ENCODE results near the gene ZNF425. TPM values are rescaled to one million over a fixed set of nuclear protein-coding genes. Genes with fewer than 3 reads are reported as not detected.
A peak's percentile ranks its signal among the peaks of the same experiment; 100 is the strongest.

The ZNF425 gene
- total RNA-seq, 2 experiments from 2014 or later = 0.57 TPM

DNA sequence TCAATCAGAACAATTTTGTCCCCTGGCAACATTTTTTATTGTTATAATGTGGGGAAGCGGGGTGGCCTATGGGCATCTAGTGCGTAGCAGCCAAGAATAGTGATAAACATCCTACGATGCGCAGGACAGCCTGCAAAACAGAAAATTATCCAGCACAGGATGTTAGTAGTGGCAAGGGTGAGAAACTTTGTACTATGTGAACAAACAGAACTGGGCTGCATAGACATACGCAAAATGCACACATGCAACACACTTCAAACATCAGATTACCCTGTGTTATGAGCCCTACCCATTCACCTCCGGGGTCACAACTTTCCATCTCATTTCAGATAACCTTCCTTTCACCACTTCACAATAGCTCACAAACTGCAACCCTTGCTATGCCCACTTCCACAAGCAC, 38.7 kb downstream of the ZNF425 start:
- no peak for DNase-seq
- CTCF ChIA-PET = interaction anchor here (1.3 to 2.4 kb wide), 3 partner anchors 21 to 82 kb away, joined by 4 to 11 read pairs (median 4); no protein-coding TSS in a partner anchor
- intact Hi-C loops (cut with micrococcal nuclease) = no loop called here

DNA sequence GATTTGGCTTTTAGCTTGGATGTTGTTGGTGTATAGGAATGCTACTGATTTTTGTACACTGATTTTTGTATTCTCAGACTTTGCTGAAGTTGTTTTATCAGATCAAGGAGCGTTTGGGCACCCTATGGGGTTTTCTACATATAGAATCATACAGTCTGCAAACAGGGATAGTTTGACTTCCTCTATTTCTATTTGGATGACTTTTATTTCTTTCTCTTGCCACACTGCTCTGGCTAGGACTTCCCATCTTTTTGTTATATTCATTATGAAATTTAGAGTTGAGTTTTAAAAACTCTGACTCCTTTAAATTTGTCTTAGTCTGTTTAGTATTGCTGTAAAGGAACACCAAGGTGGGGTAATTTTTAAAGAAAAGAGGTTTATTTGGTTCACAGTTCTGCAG, 40.3 kb downstream of the ZNF425 start:
- Mint-ChIP-seq H3K9me3 (peaks cover 11% of the 10 kb centered on the region), H3K36me3 (ENCODE audit: low read depth) (peaks cover 14% of the 10 kb centered on the region), H3K4me1 (ENCODE audit: low read depth) (peaks cover 19% of the 10 kb centered on the region), H3K27me3 (ENCODE audit: low read depth) (no peaks in the 10 kb centered on the region), H3K27ac (no peak overlapping the region), H3K4me3 (no peak overlapping the region)
- intact Hi-C loops (cut with micrococcal nuclease) = no loop called here
- CTCF ChIA-PET = interaction anchor here (0.9 to 1.1 kb wide), 2 partner anchors 20 to 77 kb away, joined by 3 to 5 read pairs; no protein-coding TSS in a partner anchor
- no peak for DNase-seq

More for the DNA sequence above, 38.7 kb downstream of the ZNF425 start:
- H3K27me3 Mint-ChIP-seq (ENCODE audit: low read depth) = no peaks in the 10 kb centered on the region
- H3K9me3 Mint-ChIP-seq = peaks cover 11% of the 10 kb centered on the region
- peaks cover 14% of the 10 kb centered on the region for H3K36me3 Mint-ChIP-seq (ENCODE audit: low read depth)
- H3K27ac Mint-ChIP-seq = no peak overlapping the region
- no peak overlapping the region for H3K4me3 Mint-ChIP-seq
- H3K4me1 Mint-ChIP-seq (ENCODE audit: low read depth) = peaks cover 20% of the 10 kb centered on the region

GRCh38 chr7:149084407-149084806, 41.7 kb downstream of the ZNF425 start:
- DNase-seq = no peak
- CTCF ChIA-PET = interaction anchor here (1.5 kb wide), 1 partner anchor 79 kb away, joined by 6 read pairs; no protein-coding TSS in a partner anchor
- peaks cover 11% of the 10 kb centered on the region for H3K9me3 Mint-ChIP-seq

DNA sequence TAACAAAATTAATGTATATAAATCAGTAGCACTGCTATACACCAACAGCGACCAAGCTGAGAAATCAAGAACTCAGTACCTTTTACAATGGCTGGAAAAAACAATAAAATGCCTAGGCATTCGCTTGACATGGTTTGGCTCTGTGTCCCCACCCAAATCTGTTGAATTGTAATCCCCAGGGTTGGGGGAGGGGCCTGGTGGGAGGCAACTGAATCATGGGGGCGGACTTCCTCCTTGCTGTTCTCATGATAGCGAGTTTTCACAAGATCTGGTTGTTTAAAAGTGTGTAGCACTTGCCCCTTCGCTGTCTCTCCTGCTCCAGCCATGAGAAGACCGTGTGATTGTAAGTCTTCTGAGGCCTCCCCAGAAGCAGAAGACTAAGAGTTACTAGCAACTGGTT, 44.2 kb downstream of the ZNF425 start:
- H3K9me3 Mint-ChIP-seq = peaks cover 11% of the 10 kb centered on the region
- H3K27me3 Mint-ChIP-seq (ENCODE audit: low read depth) = no peaks in the 10 kb centered on the region
- no peak overlapping the region for H3K27ac Mint-ChIP-seq
- no peak overlapping the region for H3K4me3 Mint-ChIP-seq
- intact Hi-C loops (cut with micrococcal nuclease) = no loop called here
- CTCF ChIA-PET = interaction anchor here (0.6 kb wide), 1 partner anchor 43 kb away, joined by 3 read pairs; no protein-coding TSS in a partner anchor
- no peak for DNase-seq
- peaks cover 17% of the 10 kb centered on the region for H3K36me3 Mint-ChIP-seq (ENCODE audit: low read depth)
- peaks cover 3% of the 10 kb centered on the region for H3K4me1 Mint-ChIP-seq (ENCODE audit: low read depth)

More at GRCh38 chr7:149084407-149084806, 41.7 kb downstream of the ZNF425 start:
- peaks cover 12% of the 10 kb centered on the region for H3K4me1 Mint-ChIP-seq (ENCODE audit: low read depth)
- H3K27me3 Mint-ChIP-seq (ENCODE audit: low read depth) = no peaks in the 10 kb centered on the region
- intact Hi-C loops (cut with micrococcal nuclease) = no loop called here
- peaks cover 19% of the 10 kb centered on the region for H3K36me3 Mint-ChIP-seq (ENCODE audit: low read depth)
- no peak overlapping the region for H3K4me3 Mint-ChIP-seq
- no peak overlapping the region for H3K27ac Mint-ChIP-seq

GRCh38 chr7:149077594-149077993, 48.5 kb downstream of the ZNF425 start:
- CTCF ChIA-PET = interaction anchor here (1.4 kb wide), 1 partner anchor 13 kb away, joined by 4 read pairs; no protein-coding TSS in a partner anchor
- intact Hi-C loops (cut with micrococcal nuclease) = no loop called here

DNA sequence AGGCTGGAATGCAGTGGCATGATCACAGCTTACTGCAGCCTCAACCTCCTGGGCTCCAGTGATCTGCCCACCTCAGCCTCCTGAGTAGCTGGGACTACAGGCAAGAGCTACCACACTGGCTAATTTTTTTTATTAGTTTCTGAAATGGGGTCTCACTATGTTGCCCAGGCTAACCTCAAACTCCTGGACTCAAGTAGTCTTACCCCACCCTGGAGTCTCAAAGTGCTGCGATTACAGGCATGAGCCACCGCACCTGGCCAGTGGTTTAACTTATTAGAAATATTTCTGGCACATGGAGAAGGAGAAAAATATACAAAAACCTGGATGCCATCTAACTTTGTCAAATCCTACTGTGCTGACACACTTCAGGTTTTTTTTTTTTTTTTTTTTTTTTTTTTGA, 50.8 kb downstream of the ZNF425 start:
- intact Hi-C loops (cut with micrococcal nuclease) = no loop called here
- no peak for DNase-seq
- Mint-ChIP-seq H3K27ac (no peak overlapping the region), H3K36me3 (ENCODE audit: low read depth) (peaks cover 5% of the 10 kb centered on the region), H3K27me3 (ENCODE audit: low read depth) (no peaks in the 10 kb centered on the region), H3K4me1 (ENCODE audit: low read depth) (peaks cover 8% of the 10 kb centered on the region), H3K4me3 (no peak overlapping the region), H3K9me3 (no peaks in the 10 kb centered on the region)
- CTCF ChIA-PET = interaction anchor here (1.0 to 1.5 kb wide), 2 partner anchors 10 to 20 kb away, joined by 3 to 4 read pairs; no protein-coding TSS in a partner anchor

More at GRCh38 chr7:149077594-149077993, 48.5 kb downstream of the ZNF425 start:
- H3K4me3 Mint-ChIP-seq = no peak overlapping the region
- H3K4me1 Mint-ChIP-seq (ENCODE audit: low read depth) = peaks cover 9% of the 10 kb centered on the region
- no peaks in the 10 kb centered on the region for H3K27me3 Mint-ChIP-seq (ENCODE audit: low read depth)
- no peak for DNase-seq
- H3K9me3 Mint-ChIP-seq = no peaks in the 10 kb centered on the region
- H3K27ac Mint-ChIP-seq = no peak overlapping the region
- peaks cover 6% of the 10 kb centered on the region for H3K36me3 Mint-ChIP-seq (ENCODE audit: low read depth)

GRCh38 chr7:149074116-149074885, 51.8 kb downstream of the ZNF425 start:
- Mint-ChIP-seq H3K4me3 (no peak overlapping the region), H3K4me1 (ENCODE audit: low read depth) (peaks cover 8% of the 10 kb centered on the region), H3K9me3 (no peaks in the 10 kb centered on the region), H3K27ac (no peak overlapping the region), H3K36me3 (ENCODE audit: low read depth) (peaks cover 2% of the 10 kb centered on the region), H3K27me3 (ENCODE audit: low read depth) (no peaks in the 10 kb centered on the region)
- intact Hi-C loops (cut with micrococcal nuclease) = no loop called here
- no peak for DNase-seq
- CTCF ChIA-PET = interaction anchor here (1.5 kb wide), 1 partner anchor 19 kb away, joined by 3 read pairs; no protein-coding TSS in a partner anchor

GRCh38 chr7:149072438-149072775, 53.7 kb downstream of the ZNF425 start:
- H3K27ac Mint-ChIP-seq = no peak overlapping the region
- intact Hi-C loops (cut with micrococcal nuclease) = no loop called here
- CTCF ChIA-PET = interaction anchor here (1.1 kb wide), 1 partner anchor 53 kb away, joined by 3 read pairs; the partner anchor contains the start of gene ZNF425
- H3K4me3 Mint-ChIP-seq = no peak overlapping the region
- peaks cover 8% of the 10 kb centered on the region for H3K4me1 Mint-ChIP-seq (ENCODE audit: low read depth)
- H3K9me3 Mint-ChIP-seq = no peaks in the 10 kb centered on the region
- no peaks in the 10 kb centered on the region for H3K27me3 Mint-ChIP-seq (ENCODE audit: low read depth)
- peaks cover 3% of the 10 kb centered on the region for H3K36me3 Mint-ChIP-seq (ENCODE audit: low read depth)
- no peak for DNase-seq

DNA sequence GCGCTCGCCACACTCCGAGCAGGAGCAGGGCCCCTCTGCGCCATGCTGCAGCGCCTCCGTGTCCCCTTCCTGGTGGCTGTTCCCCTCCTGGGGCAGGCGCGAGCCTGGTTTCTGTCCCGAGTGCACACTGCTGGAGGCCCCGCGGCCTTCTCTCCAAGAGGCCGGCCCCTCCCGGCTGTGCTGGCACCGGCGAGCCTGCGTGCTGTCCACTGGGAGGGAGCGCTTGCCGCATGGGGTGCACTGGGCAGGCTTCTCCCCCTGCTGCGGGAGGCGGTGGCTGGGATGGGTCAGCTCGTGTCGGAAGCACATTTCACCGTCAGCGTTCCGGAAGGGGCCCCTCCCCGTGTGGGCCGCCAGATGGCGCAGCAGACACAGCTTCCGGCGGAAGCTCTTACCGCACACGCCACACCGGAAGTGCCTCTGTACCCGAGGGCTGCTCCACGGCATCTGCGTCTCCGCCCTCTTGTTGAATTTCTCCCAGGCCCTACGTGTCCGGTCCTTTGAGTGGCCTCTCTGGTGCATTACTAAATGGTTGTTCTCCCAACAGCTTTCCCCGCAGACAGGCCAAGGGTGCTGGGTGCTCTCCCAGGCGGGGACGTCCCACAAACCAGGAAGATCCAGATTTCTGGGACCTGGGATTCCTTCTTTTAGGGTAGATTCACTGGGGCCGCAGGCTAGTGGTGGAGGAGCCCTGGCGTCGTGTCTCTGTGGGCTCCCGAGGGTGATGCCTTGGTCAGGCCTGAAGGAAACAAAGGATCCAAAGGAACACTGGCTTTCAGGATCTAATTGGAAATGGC, 54.3 kb downstream of the ZNF425 start:
- Mint-ChIP-seq H3K9me3 (no peaks in the 10 kb centered on the region), H3K27ac (no peak overlapping the region), H3K4me1 (ENCODE audit: low read depth) (peaks cover 8% of the 10 kb centered on the region), H3K36me3 (ENCODE audit: low read depth) (peaks cover 3% of the 10 kb centered on the region), H3K27me3 (ENCODE audit: low read depth) (no peaks in the 10 kb centered on the region), H3K4me3 (peak overlapping the region; percentile 26)
- DNase-seq = peak; percentile 33
- intact Hi-C loops (cut with micrococcal nuclease) = no loop called here
- CTCF ChIA-PET = interaction anchor here (1.1 kb wide), 1 partner anchor 54 kb away, joined by 3 read pairs; the partner anchor contains the start of gene ZNF425

- CTCF ChIA-PET = interaction anchor here (0.6 to 0.7 kb wide), 2 partner anchors 21 to 53 kb away, joined by 3 read pairs; no protein-coding TSS in a partner anchor
- Mint-ChIP-seq H3K9me3 (no peaks in the 10 kb centered on the region), H3K36me3 (ENCODE audit: low read depth) (peaks cover 3% of the 10 kb centered on the region), H3K4me1 (ENCODE audit: low read depth) (peaks cover 8% of the 10 kb centered on the region), H3K4me3 (no peak overlapping the region), H3K27ac (no peak overlapping the region), H3K27me3 (ENCODE audit: low read depth) (no peaks in the 10 kb centered on the region)
- no peak for DNase-seq
- intact Hi-C loops (cut with micrococcal nuclease) = no loop called here
Measured at GRCh38 chr7:149071182-149071635, 54.9 kb downstream of the ZNF425 start.

- no peak for DNase-seq
- CTCF ChIA-PET = interaction anchor here (0.6 to 0.7 kb wide), 2 partner anchors 21 to 52 kb away, joined by 3 read pairs; no protein-coding TSS in a partner anchor
- Mint-ChIP-seq H3K36me3 (ENCODE audit: low read depth) (peaks cover 3% of the 10 kb centered on the region), H3K27me3 (ENCODE audit: low read depth) (no peaks in the 10 kb centered on the region), H3K27ac (no peak overlapping the region), H3K4me1 (ENCODE audit: low read depth) (peaks cover 10% of the 10 kb centered on the region), H3K4me3 (no peak overlapping the region), H3K9me3 (no peaks in the 10 kb centered on the region)
- intact Hi-C loops (cut with micrococcal nuclease) = no loop called here
Measured at GRCh38 chr7:149070372-149071125, 55.6 kb downstream of the ZNF425 start.
